Measurements from ENCODE around the gene BPIFB3. TPM values are rescaled to one million over a fixed set of nuclear protein-coding genes. Genes with fewer than 3 reads are reported as not detected.
"Not testable (repeated sequence)": the region's sequence is repeated elsewhere in the genome, so short reads cannot be mapped to it uniquely, and the experiment has no call there.

Gene BPIFB3
- total and polyA plus RNA-seq, 9 donors: 0.07 to 0.09 (median 0.08) TPM; not detected in 6

DNA sequence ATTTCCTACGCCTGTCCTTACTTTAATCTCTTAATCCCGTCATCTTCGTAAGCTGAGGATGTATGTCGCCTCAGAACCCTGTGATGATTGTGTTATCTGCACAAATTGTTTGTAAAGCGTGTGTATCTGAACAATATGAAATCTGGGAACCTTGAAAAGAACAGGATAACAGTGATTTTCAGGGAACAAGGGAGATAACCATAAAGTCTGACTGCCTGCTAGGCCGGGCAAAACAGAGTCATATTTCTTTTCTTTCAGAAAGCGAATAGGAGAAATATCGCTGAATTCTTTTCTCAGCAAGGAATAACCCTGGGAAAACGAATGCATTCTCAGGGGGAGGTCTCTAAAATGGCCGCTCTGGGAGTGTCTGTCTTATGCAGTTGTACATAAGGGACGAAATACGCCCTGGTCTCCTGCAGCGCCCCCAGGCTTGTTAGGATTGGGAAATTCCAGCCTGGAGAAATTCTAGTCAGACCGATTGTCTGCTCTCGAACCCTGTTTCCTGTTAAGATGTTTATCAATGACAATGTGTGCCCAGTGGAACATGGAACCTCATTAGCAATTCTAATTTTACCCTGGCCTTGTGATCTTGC is 8.5 kb upstream of the BPIFB3 start:
- H3K4me3 ChIP-seq (ENCODE audit: low read length); H3K27ac ChIP-seq (ENCODE audit: low read length); DNase-seq; H3K27me3 ChIP-seq (ENCODE audit: control insufficient read depth, insufficient read depth, low read length); H3K4me1 ChIP-seq (ENCODE audit: control insufficient read depth, insufficient read depth, low read length); H3K36me3 ChIP-seq (ENCODE audit: control insufficient read depth, insufficient read depth, low read length); H3K9me3 ChIP-seq (replicated peaks; ENCODE audit: control insufficient read depth, low read depth, low read length): not testable (repeated sequence)
- 88% methylated on average over 12 of the region's 15 CpGs for WGBS (ENCODE audit: insufficient coverage)

DNA sequence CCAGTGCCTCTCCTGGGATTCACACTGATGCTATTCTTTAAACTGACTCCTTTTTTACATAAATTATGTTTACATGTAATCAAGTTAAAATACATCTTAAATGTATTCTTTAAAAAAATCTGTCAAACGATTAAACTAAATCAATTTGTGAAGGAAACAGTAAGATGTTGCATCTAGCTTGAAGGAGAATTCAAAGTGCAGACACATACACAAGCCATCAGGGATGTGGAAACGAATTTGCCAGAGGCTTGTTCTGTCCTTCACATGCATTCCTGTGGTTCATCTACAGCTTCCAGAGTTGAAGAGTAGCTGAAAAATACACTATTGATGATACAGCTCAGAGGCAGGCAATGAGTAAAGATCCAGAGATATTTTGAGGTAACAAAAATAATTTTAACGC is 7.3 kb upstream of the BPIFB3 start:
- WGBS (ENCODE audit: insufficient coverage): no CpG with 5 or more reads among the region's 3 CpGs
- no peak overlapping the region for H3K27ac ChIP-seq (ENCODE audit: low read length)

DNA sequence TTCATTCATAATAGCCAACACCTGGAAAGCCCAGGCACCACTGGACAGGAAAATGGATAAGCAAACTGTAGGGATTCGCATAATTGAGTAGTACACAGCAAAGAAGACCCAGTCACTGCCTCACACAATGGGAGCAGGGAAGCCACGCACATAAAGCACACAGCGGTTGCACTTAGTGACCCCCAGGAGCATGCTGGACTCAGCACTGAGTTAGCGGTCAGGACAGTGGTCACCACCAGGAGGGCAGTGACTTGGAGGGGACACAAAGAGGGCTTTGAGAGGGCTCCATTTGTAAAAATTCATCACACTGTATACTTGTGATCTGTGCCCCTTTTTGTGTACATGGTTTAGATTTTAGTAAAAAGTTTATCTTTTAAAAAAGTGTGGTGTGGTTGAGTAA is 2.4 kb upstream of the BPIFB3 start:
- H3K27me3 ChIP-seq (ENCODE audit: control insufficient read depth, insufficient read depth, low read length): no peaks in the 10 kb centered on the region
- no peak overlapping the region for H3K27ac ChIP-seq (ENCODE audit: low read length)
- H3K4me3 ChIP-seq (ENCODE audit: low read length): no peak overlapping the region
- H3K36me3 ChIP-seq (ENCODE audit: control insufficient read depth, insufficient read depth, low read length): no peaks in the 10 kb centered on the region
- 100% methylated on average over 1 of the region's 4 CpGs for WGBS (ENCODE audit: insufficient coverage)
- H3K9me3 ChIP-seq (replicated peaks; ENCODE audit: control insufficient read depth, low read depth, low read length): no peaks in the 10 kb centered on the region
- no peak for DNase-seq
- peaks cover 2% of the 10 kb centered on the region for H3K4me1 ChIP-seq (ENCODE audit: control insufficient read depth, insufficient read depth, low read length)

More for the DNA sequence above, 7.3 kb upstream of the BPIFB3 start:
- Histone ChIP-seq H3K9me3 (replicated peaks; ENCODE audit: control insufficient read depth, low read depth, low read length) (peaks cover 2% of the 10 kb centered on the region), H3K4me3 (ENCODE audit: low read length) (no peak overlapping the region), H3K4me1 (ENCODE audit: control insufficient read depth, insufficient read depth, low read length) (no peaks in the 10 kb centered on the region), H3K36me3 (ENCODE audit: control insufficient read depth, insufficient read depth, low read length) (no peaks in the 10 kb centered on the region), H3K27me3 (ENCODE audit: control insufficient read depth, insufficient read depth, low read length) (no peaks in the 10 kb centered on the region)
- no peak for DNase-seq

DNA sequence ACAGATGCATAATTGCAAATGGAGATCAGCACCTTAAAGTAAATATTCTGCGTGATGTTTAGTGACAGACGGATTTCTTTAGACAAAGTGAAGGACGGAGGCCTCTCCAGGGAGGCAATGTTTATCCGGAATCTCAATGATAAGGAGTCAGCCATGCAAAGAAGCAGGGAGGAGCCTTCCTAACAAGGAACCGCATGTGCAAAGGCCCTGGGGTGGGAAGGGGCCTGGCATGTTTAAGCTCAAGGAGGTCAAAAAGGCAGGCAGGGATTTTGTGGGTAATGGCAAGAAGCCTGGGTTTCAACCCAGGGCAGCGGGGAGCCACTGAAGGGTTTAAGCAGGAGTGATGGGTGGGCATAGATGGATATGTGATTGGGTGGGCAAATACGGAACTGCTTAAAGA is 678 bp downstream of the BPIFB3 start:
- Histone ChIP-seq H3K4me1 (ENCODE audit: control insufficient read depth, insufficient read depth, low read length) (peaks cover 2% of the 10 kb centered on the region), H3K9me3 (replicated peaks; ENCODE audit: control insufficient read depth, low read depth, low read length) (no peaks in the 10 kb centered on the region), H3K36me3 (ENCODE audit: control insufficient read depth, insufficient read depth, low read length) (no peaks in the 10 kb centered on the region), H3K27me3 (ENCODE audit: control insufficient read depth, insufficient read depth, low read length) (no peaks in the 10 kb centered on the region), H3K4me3 (ENCODE audit: low read length) (no peak overlapping the region), H3K27ac (ENCODE audit: low read length) (no peak overlapping the region)
- DNase-seq: no peak
- WGBS (ENCODE audit: insufficient coverage): 94% methylated on average over 5 of the region's 7 CpGs

DNA sequence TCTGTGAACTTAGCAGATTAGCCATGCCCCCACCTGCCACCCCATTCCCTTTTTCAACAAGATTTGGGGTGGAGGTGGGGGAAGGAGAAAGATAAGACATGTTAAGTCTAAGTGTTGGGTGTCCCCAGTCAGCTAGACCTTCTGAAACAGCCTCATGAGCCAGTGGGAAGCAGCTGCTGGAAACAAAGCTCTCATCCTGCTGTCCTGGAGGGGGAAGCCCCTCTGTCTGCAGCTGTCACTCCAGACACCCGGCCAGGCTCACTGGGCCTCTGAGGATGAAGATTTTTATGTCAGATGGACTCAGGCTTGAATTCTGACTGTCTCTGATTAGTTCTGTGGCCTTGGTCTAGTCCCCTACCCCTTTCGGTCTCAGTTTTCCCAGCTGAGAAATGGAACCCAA is 1.1 kb downstream of the BPIFB3 start:
- no peaks in the 10 kb centered on the region for H3K27me3 ChIP-seq (ENCODE audit: control insufficient read depth, insufficient read depth, low read length)
- peaks cover 2% of the 10 kb centered on the region for H3K4me1 ChIP-seq (ENCODE audit: control insufficient read depth, insufficient read depth, low read length)
- no peaks in the 10 kb centered on the region for H3K9me3 ChIP-seq (replicated peaks; ENCODE audit: control insufficient read depth, low read depth, low read length)
- H3K27ac ChIP-seq (ENCODE audit: low read length): no peak overlapping the region
- no peak overlapping the region for H3K4me3 ChIP-seq (ENCODE audit: low read length)
- DNase-seq: peak; percentile 24
- 92% methylated on average over 2 of the region's 2 CpGs for WGBS (ENCODE audit: insufficient coverage)
- H3K36me3 ChIP-seq (ENCODE audit: control insufficient read depth, insufficient read depth, low read length): no peaks in the 10 kb centered on the region

DNA sequence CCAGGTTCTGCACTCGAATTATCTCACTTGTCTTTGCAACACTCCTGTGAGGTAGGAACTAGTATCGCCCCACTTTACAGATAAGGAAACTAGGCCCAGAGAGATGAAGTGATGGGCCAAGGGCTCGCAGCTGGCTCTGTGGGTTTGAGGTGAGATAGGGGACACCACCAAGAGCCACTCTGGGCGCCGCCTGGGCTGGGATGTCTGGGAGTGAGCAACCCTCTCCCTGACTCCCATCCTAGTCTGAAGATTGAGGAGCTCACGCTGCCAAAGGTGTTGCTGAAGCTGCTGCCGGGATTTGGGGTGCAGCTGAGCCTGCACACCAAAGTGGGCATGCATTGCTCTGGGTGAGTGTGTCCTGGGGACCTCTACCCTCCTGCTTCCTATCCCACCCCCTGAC is 5.4 kb downstream of the BPIFB3 start:
- 86% methylated on average over 2 of the region's 7 CpGs for WGBS (ENCODE audit: insufficient coverage)
- no peak overlapping the region for H3K27ac ChIP-seq (ENCODE audit: low read length)
- no peaks in the 10 kb centered on the region for H3K27me3 ChIP-seq (ENCODE audit: control insufficient read depth, insufficient read depth, low read length)
- no peak for DNase-seq
- no peaks in the 10 kb centered on the region for H3K9me3 ChIP-seq (replicated peaks; ENCODE audit: control insufficient read depth, low read depth, low read length)
- no peaks in the 10 kb centered on the region for H3K36me3 ChIP-seq (ENCODE audit: control insufficient read depth, insufficient read depth, low read length)
- no peak overlapping the region for H3K4me3 ChIP-seq (ENCODE audit: low read length)
- peaks cover 17% of the 10 kb centered on the region for H3K4me1 ChIP-seq (ENCODE audit: control insufficient read depth, insufficient read depth, low read length)

DNA sequence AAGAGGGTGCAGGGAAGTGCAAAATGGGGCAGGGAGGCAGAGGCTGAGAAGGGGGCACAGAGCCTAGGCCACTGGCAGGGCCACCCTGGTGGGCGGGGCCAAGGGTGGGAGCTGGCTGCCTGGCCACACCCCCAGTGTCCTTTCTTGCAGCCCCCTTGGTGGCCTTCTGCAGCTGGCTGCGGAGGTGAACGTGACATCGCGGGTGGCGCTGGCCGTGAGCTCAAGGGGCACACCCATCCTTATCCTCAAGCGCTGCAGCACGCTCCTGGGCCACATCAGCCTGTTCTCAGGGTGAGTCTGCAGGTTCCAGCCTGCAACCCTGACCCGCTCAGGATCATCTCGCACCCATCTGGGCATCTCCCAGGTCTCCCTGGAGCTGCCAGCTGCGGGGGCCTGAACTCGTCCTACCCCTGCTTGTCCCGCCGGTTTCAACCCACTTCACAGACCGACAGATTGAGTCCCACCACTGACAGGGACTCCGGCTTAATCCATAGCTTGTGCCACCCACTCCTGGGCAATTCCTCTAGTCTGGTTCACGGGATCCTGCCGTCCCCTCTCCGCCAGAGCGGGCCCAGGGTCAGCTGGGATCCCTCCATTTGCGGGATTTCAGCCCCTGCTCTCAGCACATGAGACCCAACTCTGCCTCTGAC is 6.2 kb downstream of the BPIFB3 start:
- Histone ChIP-seq H3K9me3 (replicated peaks; ENCODE audit: control insufficient read depth, low read depth, low read length) (no peaks in the 10 kb centered on the region), H3K4me3 (ENCODE audit: low read length) (no peak overlapping the region), H3K4me1 (ENCODE audit: control insufficient read depth, insufficient read depth, low read length) (peaks cover 17% of the 10 kb centered on the region), H3K27me3 (ENCODE audit: control insufficient read depth, insufficient read depth, low read length) (no peaks in the 10 kb centered on the region), H3K36me3 (ENCODE audit: control insufficient read depth, insufficient read depth, low read length) (no peaks in the 10 kb centered on the region), H3K27ac (ENCODE audit: low read length) (no peak overlapping the region)
- 85% methylated on average over 22 of the region's 22 CpGs for WGBS (ENCODE audit: insufficient coverage)
- no peak for DNase-seq

DNA sequence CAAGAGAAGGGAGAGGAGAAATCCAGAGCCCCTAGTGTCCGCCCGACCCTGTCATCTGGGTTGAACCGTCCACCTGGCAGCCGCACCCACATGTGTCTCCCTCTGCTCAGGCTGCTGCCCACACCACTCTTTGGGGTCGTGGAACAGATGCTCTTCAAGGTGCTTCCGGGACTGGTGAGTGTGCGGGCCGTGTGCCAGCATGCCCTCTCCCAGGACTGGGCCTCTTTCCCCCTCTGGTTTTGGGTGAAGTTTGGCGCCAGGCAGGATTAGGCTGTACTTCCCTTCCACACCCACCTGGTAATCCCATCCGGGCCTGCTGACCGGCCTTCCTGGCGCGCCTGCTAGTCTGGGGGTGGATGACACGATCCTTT is 7.9 kb downstream of the BPIFB3 start:
- Histone ChIP-seq H3K27ac (ENCODE audit: low read length) (no peak overlapping the region), H3K36me3 (ENCODE audit: control insufficient read depth, insufficient read depth, low read length) (no peaks in the 10 kb centered on the region), H3K4me1 (ENCODE audit: control insufficient read depth, insufficient read depth, low read length) (peaks cover 15% of the 10 kb centered on the region), H3K9me3 (replicated peaks; ENCODE audit: control insufficient read depth, low read depth, low read length) (no peaks in the 10 kb centered on the region), H3K4me3 (ENCODE audit: low read length) (no peak overlapping the region), H3K27me3 (ENCODE audit: control insufficient read depth, insufficient read depth, low read length) (no peaks in the 10 kb centered on the region)
- 56% methylated on average over 11 of the region's 14 CpGs for WGBS (ENCODE audit: insufficient coverage)
- peak; percentile 20 for DNase-seq

DNA sequence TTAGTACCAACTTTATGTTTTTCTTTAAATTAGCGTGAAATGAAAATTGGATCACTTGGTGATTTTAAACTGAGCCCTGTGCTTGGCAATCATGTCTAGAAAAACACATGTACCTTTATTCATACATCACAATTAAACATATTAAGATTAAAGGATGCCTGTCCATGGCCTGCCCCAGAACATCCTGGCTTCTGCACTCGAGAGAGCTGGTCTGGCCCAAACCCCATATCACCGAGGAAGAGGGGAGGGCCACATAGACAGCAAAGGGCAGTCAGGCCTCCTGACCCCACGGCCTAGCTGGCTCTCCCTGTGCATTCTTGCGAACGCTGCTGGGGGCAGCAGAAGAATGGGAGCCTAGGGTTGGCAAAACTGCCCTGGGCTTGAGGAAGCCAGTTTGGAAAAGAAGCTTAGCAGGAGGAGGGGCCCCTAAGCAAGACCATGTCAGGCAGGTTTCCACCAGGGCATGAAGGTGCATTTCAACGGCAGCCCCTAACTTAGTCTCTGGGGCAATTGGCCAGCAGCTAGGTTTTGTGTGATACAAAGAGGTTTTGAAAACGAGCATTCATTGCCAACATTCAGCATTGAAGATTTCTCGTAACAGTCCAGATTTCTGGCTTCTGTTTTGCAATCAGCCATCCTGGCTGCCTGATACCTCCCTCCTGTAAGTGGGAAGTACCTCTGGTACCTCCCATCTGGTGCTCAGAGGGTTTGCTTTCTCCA is 8.6 kb downstream of the BPIFB3 start:
- WGBS (ENCODE audit: insufficient coverage): 29% methylated on average over 6 of the region's 9 CpGs
- no peaks in the 10 kb centered on the region for H3K9me3 ChIP-seq (replicated peaks; ENCODE audit: control insufficient read depth, low read depth, low read length)
- no peaks in the 10 kb centered on the region for H3K27me3 ChIP-seq (ENCODE audit: control insufficient read depth, insufficient read depth, low read length)
- H3K36me3 ChIP-seq (ENCODE audit: control insufficient read depth, insufficient read depth, low read length): no peaks in the 10 kb centered on the region
- H3K27ac ChIP-seq (ENCODE audit: low read length): no peak overlapping the region
- no peak for DNase-seq
- H3K4me1 ChIP-seq (ENCODE audit: control insufficient read depth, insufficient read depth, low read length): peaks cover 15% of the 10 kb centered on the region
- no peak overlapping the region for H3K4me3 ChIP-seq (ENCODE audit: low read length)

DNA sequence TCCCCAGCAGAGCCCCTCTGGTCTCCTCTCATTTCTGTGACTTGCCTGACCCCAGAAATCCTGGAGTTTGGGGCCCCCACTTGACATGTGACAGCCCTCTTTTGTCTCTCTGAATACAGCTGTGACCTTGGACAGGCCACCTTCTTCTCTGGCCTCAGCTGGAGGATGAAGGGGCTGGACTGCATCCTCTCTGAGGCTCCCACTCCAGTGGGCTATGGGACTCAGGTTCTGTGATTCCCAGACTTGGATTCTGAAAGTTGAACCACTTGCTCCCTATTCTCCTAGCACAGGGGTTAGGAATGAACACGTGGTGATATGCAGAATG is 9.1 kb downstream of the BPIFB3 start:
- no peaks in the 10 kb centered on the region for H3K27me3 ChIP-seq (ENCODE audit: control insufficient read depth, insufficient read depth, low read length)
- no peaks in the 10 kb centered on the region for H3K9me3 ChIP-seq (replicated peaks; ENCODE audit: control insufficient read depth, low read depth, low read length)
- no peaks in the 10 kb centered on the region for H3K36me3 ChIP-seq (ENCODE audit: control insufficient read depth, insufficient read depth, low read length)
- H3K4me1 ChIP-seq (ENCODE audit: control insufficient read depth, insufficient read depth, low read length): peaks cover 15% of the 10 kb centered on the region
- no CpG with 5 or more reads among the region's 1 CpG for WGBS (ENCODE audit: insufficient coverage)
- no peak overlapping the region for H3K4me3 ChIP-seq (ENCODE audit: low read length)
- H3K27ac ChIP-seq (ENCODE audit: low read length): no peak overlapping the region
- no peak for DNase-seq
